ENCODE measurements around the gene TMEM203.
"Not testable (repeated sequence)": the region's sequence is repeated elsewhere in the genome, so short reads cannot be mapped to it uniquely, and the experiment has no call there.

Gene TMEM203

DNA sequence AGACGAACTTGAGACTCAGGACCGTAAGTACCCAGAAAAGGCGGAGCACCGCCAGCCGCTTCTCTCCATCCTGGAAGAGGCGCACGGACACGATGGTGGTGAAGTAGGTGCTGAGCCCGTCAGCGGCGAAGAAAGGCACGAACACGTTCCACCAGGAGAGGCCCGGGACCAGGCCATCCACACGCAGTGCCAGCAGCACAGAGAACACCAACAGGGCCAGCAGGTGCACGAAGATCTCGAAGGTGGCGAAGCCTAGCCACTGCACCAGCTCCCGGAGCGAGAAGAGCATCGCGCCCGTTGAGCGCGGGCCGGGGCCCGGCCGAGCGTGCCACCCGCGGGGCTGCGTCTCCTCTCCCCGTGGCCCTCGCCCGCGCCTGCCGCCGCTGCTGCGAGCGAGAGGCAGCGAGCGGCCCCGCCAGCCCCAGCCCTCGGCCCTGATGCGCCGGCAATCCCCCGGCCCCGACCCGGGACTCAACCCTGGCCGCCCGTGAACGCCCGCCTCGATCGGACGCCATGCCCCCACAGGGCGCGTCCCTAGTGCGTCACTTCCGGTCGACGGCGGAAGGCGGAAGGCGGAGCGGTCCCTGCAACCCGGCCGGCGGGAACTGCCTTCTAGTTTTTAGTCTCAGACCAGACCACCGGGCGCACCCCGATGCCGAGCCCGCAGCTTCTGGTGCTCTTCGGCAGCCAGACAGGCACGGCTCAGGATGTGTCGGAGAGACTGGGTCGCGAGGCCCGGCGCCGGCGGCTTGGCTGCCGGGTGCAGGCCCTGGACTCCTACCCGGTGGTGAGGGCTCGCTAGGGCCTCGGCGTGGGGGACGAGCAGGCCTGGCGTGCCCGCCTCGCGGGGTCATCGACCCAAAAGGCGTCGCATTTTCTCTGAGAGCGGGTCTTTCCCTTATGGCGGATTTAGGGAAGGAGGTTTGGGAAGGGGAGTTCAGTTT is at the start of gene TMEM203, which contains the start of gene NDOR1:
Gene TMEM203 (minus strand): TSS at position 523 of the 944 bp plus-strand sequence. CDS start 234 bp downstream, at position 289.
Gene NDOR1 (plus strand): TSS at position 575 of the 944 bp plus-strand sequence. CDS start 78 bp downstream, at position 653.
- DNase-seq, result peak; percentile 93

GRCh38 chr9:137254624-137255447 is 49.4 kb upstream of the TMEM203 start, which contains the start of gene NELFB:
Gene NELFB (plus strand): TSS chr9:137255327.
- peak; percentile 96 for DNase-seq

DNA sequence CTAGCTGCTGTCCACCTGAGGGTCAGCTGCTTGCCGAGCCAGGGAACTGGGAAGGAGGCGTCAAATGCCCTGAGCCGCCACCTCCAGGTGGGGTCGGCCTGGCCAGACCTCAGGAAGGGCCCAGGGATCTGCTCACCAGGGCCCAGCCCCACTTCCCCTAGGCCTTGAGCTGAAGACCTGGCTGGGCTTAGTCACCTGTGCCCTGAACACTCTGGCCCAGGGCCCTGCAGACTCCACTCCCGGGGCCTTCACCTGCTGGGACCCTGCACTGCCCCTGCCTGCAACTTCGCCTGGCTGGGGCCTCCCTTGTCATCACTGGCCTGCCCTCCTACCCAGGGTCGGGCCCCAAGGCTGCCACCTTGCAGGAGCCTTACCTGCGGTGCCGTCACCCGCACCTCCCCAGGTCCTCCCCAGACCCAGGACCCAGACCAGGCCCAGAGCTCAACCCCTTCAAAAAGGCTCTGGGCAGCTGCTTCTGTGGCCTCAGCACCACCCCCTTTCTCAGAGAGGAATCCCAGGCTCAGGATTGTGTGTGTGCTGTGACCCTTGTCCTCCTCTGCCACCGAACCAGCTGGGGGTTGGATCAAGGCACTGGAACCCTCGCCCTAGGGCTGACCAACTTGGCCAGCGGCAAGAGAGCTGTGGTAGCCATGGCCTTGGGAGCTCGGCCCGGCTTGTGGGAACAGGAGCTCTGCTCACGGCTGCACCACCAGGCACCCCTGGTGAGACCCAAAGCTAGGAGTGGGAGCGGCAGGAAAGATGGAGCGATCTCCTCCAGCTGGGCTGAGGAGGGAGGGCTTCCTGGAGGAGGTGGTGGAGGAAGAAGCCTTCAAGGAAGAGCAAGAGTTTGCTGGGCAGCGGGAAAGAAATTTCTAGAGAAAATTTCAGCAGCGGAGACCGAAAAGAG is 48.5 kb upstream of the TMEM203 start:
- no peak for DNase-seq

DNA sequence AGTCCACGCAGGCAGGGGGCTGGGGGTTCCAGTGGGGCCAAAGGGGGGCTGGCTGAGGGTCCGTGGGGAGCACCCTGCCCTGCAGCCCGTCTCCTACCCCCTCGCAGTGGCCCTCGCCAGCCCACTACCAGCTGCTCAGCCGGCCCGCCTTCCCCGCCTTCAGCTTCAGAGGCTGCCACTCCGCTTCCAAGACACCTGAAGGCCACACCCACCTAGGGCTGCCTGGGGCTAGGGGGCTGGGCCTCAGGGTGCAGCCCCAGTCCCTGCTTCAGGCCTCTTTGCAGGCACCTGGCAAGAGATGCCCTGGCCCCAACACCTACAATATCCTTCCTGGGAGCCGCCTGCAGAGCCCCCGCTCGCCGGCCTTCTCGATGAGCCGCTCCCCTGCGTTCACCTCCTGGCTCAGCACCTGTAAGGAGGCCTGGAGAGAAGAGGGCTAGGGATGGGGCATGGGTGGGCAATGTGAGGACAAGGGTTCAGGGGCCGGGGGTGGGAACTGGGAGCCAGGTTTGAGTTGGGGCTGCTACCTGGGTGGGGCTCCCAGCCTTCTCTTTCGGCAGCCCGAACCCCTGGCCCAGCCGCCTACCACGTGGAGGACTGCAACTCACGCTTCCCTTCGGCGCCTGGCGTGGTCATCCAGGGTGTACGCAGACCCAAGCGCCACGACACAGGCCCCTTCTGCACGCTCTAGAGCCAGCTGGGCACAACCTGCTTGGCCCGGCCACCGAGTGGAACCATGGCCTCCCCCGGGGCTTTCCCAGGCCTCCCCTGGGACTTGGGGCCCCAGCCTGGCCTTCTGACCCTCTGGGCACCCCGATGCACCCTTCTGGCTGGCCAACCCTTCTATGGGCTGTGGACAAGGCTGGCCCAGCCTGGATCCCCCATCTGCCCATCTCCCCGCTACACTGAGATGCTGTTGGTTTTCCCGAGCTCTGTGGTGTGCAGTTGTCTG is 47.4 kb upstream of the TMEM203 start:
- DNase-seq, result no peak

GRCh38 chr9:137251490-137252268 is 46.2 kb upstream of the TMEM203 start:
- no peak for DNase-seq

DNA sequence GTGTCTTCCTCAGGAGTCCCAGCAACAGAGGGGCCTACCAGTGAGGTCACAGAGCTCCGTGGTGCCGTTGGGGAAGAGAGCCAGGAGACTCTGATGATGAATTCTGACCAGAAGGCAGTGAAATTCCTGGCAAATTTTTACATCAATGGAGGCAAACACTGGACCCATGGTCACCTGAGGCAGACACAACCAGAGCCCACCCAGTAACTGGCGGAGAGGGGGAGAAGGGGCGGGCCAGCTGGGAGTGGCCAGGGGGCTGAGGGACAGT is 45.7 kb upstream of the TMEM203 start, which contains the start of gene STPG3:
Gene STPG3 (plus strand): TSS at position 93 of the 268 bp plus-strand sequence. CDS start 1 bp downstream, at position 94.
- no peak for DNase-seq

- DNase-seq, result no peak
Observed at GRCh38 chr9:137250329-137251193, 45.1 kb upstream of the TMEM203 start.

- DNase-seq, result no peak
Observed at GRCh38 chr9:137247916-137248175, 42.4 kb upstream of the TMEM203 start.

DNA sequence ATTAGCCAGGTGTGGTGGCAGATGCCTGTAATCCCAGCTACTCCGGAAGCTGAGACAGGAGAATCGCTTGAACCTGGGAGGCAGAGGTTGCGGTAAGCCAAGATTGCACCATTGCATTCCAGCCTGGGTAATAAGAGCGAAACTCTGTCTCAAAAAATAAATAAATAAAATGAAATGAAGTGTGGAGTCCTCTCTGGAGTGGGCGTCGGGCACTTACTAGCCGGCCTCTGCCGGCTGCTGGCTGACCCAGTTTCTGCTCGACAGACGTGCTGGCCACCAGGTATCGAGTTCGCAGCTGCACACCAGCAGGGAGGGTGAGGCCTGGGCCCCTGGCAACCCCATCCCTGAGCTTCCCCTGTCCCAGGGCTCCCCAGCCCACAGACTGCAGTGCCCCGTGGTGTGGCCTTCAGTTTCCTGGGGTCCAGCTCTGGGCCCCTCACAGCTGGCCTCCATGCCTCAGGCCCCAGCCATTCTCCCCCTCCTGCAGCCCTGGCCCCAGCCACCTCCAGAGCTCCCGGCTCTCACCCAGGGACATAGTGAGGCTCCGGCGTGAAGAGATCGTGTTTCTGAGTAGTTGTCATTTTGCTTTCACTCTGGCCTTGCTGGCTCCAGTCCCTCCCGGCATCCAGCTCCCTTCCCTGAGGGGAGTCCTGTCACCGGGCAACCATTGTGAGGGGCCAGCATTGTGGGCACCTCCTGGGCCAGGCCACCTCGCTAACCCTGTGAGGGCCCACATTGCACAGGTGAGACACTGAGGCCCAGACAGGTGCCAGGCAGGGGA is 41.9 kb upstream of the TMEM203 start:
- DNase-seq, result no peak

DNA sequence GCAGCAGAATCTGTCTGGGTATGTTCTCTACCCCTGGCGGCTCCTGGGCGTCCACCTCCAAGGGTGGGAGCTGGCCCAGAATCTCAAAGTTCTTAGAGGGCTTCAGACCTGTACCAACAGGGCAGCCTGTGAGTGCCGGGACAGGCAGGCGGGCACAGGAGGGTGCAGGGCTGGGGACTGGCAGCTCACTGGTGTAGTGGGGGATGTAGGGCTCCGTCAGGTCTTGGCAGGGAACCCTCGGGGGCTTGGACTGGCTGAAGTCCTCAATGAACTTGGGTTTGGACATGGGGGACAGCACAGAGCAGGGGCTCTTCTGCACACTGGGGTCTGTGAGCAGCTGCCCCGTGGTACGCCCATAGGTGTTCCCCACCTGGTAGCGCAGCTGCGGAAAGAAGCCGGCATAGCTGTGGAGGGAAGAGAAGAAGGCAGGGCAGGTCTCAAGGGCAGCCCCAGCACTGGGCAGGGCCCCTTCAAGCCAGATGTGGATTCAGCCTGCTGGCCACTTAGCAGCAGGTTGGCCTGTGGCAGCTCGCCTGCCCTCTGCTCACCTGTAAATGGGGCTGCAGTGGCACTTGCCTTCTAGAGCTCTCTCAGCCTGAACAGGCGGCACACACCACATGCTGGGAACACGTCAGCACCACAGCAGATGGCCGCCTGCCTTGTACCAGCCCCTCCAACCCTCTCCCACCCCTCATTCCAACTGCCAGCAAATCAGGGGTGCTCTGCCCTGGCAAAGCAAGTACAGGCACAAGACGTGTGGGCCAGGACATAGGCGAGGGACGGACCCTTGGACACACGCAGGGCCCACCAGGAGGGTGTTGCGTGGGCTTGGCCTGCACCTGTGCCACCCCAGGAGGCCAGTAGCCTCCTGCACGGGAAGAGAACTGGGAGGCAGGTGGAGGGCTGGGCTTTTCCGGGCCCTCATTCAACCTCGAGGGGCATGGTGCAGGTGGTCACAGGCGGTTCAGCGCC is 40.3 kb upstream of the TMEM203 start:
- DNase-seq, result no peak

- DNase-seq, result no peak
Observed at GRCh38 chr9:137244486-137245449, 39.3 kb upstream of the TMEM203 start.

- DNase-seq, result no peak
Observed at GRCh38 chr9:137243626-137244485, 38.4 kb upstream of the TMEM203 start.

GRCh38 chr9:137243266-137243625 is 37.8 kb upstream of the TMEM203 start:
- not testable (repeated sequence) for DNase-seq

- DNase-seq, result no peak
Observed at GRCh38 chr9:137242269-137243203, 37.1 kb upstream of the TMEM203 start.
